ENCODE data around the gene UBE2O.

- no peak for TF ChIP-seq CTCF (IDR thresholded peaks at IDR 0.05)
- no peak for TF ChIP-seq POLR2A (IDR thresholded peaks at IDR 0.05)
These were observed 42.9 kb upstream of the UBE2O start for GRCh38 chr17:76495663-76496400.

Measured in ovary (tissue), 3 donors.